ENCODE data around the gene ZMAT5. TPM values are rescaled to one million over a fixed set of nuclear protein-coding genes. Genes with fewer than 3 reads are reported as not detected.

ZMAT5 gene
- total RNA-seq, 1 experiment from 2014 or later: 24.2 TPM

DNA sequence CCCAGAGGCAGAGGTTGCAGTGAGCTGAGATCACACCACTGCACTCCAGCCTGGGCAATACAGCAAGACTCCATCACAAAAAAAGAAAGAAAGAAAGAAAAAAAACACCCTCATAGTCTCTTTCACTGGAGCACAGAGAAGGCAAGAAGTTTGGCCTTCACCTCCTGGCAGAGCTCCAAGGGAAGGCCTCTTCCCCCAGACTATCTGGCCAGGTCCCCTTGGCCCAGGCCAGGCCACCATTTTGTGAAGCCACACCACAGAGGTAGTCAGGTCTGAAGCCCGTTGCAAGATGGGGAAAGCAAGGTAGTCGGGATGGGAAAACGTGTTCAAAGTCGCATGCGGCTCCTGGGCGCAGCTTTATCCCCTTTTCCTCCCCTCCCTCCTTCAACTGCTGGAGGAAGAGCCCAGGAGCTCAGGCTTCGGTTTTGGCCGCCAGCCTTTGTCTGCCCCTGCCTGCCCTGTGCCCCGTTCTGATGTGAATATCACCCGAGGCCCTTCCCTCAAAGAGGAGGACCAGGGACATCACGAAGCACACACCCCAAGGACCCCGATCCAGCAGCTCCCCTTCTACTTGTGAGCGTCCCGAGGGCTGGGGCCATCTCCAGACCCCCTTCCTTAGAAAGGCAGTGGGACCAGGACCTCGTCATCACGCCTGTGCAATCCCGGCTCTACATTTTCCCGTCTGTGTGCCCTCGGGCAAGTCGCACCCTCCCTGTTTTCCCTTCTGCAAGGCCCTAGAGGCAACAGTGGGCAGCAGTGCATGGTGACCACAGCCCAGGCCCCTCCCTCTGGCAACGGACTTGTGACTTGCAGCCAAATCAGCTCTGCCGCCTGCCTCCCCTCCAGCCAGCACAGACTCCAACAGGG, 29.3 kb downstream of the ZMAT5 start:
- Histone ChIP-seq H3F3A (ENCODE audit: low read length, unreplicated experiment) (no peaks in the 10 kb centered on the region), H3K27ac (ENCODE audit: low read length) (no peak overlapping the region), H3K27me3 (ENCODE audit: low read length) (no peaks in the 10 kb centered on the region), H3K9me3 (ENCODE audit: low read length) (no peaks in the 10 kb centered on the region), H3K4me2 (ENCODE audit: low read length) (no peak overlapping the region), H4K20me1 (ENCODE audit: low read length) (no peaks in the 10 kb centered on the region), H3K4me3 (ENCODE audit: low read length) (no peak overlapping the region), H3K9me2 (replicated peaks; ENCODE audit: low read length) (no peaks in the 10 kb centered on the region), H3K36me3 (ENCODE audit: low read depth, low read length) (no peaks in the 10 kb centered on the region), H2AFZ (ENCODE audit: low read length) (no peak overlapping the region), H3K9ac (ENCODE audit: low read length) (no peak overlapping the region), H3K79me2 (ENCODE audit: low read length) (no peaks in the 10 kb centered on the region), H3K4me1 (ENCODE audit: insufficient read depth, low read length) (no peaks in the 10 kb centered on the region)
- BruUV-seq (replicated peaks): no TSS peak
- intact Hi-C loops (cut with micrococcal nuclease): no loop called here
- TF ChIP-seq EZH2phosphoT487 (IDR thresholded peaks at IDR 0.05; ENCODE audit: borderline replicate concordance, low read length) (no peak), EZH2 (IDR thresholded peaks at IDR 0.05; ENCODE audit: low read length, unreplicated experiment) (no peak)
- TF ChIP-seq, protein P1, sequence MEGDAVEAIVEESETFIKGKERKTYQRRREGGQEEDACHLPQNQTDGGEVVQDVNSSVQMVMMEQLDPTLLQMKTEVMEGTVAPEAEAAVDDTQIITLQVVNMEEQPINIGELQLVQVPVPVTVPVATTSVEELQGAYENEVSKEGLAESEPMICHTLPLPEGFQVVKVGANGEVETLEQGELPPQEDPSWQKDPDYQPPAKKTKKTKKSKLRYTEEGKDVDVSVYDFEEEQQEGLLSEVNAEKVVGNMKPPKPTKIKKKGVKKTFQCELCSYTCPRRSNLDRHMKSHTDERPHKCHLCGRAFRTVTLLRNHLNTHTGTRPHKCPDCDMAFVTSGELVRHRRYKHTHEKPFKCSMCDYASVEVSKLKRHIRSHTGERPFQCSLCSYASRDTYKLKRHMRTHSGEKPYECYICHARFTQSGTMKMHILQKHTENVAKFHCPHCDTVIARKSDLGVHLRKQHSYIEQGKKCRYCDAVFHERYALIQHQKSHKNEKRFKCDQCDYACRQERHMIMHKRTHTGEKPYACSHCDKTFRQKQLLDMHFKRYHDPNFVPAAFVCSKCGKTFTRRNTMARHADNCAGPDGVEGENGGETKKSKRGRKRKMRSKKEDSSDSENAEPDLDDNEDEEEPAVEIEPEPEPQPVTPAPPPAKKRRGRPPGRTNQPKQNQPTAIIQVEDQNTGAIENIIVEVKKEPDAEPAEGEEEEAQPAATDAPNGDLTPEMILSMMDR (conservative IDR thresholded peaks at IDR 0.05; ENCODE audit: low read depth, low read length): no peak
- ChIA-PET CTCF (no interaction called here), POLR2A (ENCODE audit: unreplicated experiment) (no interaction called here)
- ATAC-seq (no peak), DNase-seq (no peak)

DNA sequence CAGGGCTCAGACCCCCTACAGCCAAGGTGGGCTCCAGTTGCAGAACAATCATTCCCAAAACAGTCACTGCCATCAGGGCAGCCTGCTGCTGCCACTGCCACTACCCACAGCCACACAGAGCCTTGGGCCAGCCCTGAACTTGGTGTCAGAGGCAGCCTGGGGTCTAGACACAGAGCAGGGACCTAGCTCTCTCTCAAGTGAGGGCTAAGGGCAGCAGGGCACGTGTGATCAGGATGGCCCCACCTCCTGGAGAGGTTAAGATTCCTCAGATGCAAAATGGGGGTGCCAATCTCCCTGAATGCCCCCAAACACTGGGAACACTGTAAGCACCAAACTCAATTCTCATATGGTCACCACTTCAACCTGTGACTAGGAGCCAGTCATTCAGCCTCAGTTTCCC, 31.4 kb downstream of the ZMAT5 start:
- ATAC-seq: no peak
- H3K36me3 ChIP-seq (ENCODE audit: low read depth, low read length): no peaks in the 10 kb centered on the region

More for the DNA sequence above, 31.4 kb downstream of the ZMAT5 start:
- no peaks in the 10 kb centered on the region for H3K9me2 ChIP-seq (replicated peaks; ENCODE audit: low read length)
- no peaks in the 10 kb centered on the region for H3F3A ChIP-seq (ENCODE audit: low read length, unreplicated experiment)
- POLR2A ChIA-PET (ENCODE audit: unreplicated experiment): no interaction called here
- intact Hi-C loops (cut with micrococcal nuclease): no loop called here
- H3K9me3 ChIP-seq (ENCODE audit: low read length): no peaks in the 10 kb centered on the region
- no peak for DNase-seq
- no TSS peak for BruUV-seq (replicated peaks)
- no peaks in the 10 kb centered on the region for H3K79me2 ChIP-seq (ENCODE audit: low read length)
- H3K27me3 ChIP-seq (ENCODE audit: low read length): no peaks in the 10 kb centered on the region
- TF ChIP-seq EZH2phosphoT487 (IDR thresholded peaks at IDR 0.05; ENCODE audit: borderline replicate concordance, low read length) (no peak), EZH2 (IDR thresholded peaks at IDR 0.05; ENCODE audit: low read length, unreplicated experiment) (no peak)
- TF ChIP-seq, protein P1 (conservative IDR thresholded peaks at IDR 0.05; ENCODE audit: low read depth, low read length): no peak
- no peak overlapping the region for H3K4me2 ChIP-seq (ENCODE audit: low read length)
- H3K9ac ChIP-seq (ENCODE audit: low read length): no peak overlapping the region
- H3K4me3 ChIP-seq (ENCODE audit: low read length): no peak overlapping the region
- H2AFZ ChIP-seq (ENCODE audit: low read length): no peak overlapping the region
- CTCF ChIA-PET: no interaction called here
- H3K4me1 ChIP-seq (ENCODE audit: insufficient read depth, low read length): no peaks in the 10 kb centered on the region
- H4K20me1 ChIP-seq (ENCODE audit: low read length): no peaks in the 10 kb centered on the region
- no peak overlapping the region for H3K27ac ChIP-seq (ENCODE audit: low read length)

All from PC-3 (cell line).